ENCODE results near the gene PSMB8. TPM values are rescaled to one million over a fixed set of nuclear protein-coding genes. Genes with fewer than 3 reads are reported as not detected.
"Not testable (repeated sequence)": the region's sequence is repeated elsewhere in the genome, so short reads cannot be mapped to it uniquely, and the experiment has no call there.

PSMB8 gene
- 33.0 TPM for total RNA-seq

DNA sequence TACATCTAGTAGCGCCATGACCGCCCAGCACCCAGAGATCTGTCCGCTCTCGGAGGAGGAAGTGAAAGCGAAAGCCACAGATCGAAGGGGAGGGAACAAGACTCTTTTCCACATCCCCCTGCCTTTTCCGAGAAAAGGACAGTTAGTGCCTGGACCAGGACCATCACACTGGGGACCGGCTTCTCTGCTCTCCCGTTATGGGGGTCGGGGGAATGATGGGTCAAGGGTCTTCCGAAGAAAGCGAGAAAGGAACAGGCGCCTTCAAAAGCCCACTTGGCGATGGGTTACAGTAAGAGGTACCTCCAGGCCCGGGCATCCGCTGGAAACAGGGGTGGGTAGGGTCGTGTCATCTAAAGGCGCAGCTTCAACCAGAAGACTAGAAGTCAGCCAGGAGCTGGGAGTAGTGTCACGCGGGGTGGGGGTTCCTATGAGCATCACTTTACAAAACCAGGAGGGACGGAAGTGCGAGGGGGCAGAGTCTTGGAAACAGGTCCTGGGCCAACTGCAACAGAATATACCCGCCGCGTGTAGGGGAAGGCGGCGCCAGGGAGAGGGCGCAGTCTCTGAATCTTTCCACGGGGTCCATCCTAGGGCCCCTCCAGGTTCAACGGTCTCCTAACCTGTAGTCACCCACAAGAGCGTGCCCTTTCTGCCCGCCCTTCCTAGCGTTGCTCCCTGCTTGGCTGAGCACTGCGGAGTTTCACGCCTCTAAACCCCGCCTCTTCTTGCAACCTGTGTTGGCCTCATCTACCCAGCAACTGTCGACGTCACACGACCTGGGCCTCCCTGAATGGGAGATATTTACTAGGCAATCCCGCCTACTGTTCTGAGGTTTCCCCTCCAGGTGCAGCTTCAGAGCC is at the start of gene PSMB8:
TSS of gene PSMB8 (minus strand) at position 69 of the 860 bp plus-strand sequence. CDS start at position 18, 51 bp downstream.
- peak; percentile 97 for ATAC-seq

DNA sequence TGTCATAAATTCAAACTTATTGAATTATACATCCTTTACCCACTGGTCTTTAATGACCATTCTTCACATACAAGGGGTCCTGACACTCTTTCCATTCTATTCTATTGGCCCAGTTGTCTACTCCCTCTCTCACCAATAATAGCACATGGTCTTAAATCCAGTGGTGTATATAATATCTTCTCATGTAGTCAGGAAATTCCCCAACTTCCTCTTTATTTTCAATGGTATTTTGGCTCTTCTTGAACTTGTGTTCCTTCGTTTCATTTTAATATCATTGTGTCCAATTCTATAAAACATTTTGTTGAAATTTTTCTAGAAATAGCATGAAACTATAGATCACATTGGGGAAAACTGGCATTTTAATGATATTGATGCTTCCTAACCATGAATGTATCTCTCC is 47.0 kb upstream of the PSMB8 start:
- no peak for ATAC-seq

- ATAC-seq, result no peak
These were observed 45.7 kb upstream of the PSMB8 start for GRCh38 chr6:32889533-32889932.

GRCh38 chr6:32888576-32888975 is 44.7 kb upstream of the PSMB8 start:
- no peak for ATAC-seq

DNA sequence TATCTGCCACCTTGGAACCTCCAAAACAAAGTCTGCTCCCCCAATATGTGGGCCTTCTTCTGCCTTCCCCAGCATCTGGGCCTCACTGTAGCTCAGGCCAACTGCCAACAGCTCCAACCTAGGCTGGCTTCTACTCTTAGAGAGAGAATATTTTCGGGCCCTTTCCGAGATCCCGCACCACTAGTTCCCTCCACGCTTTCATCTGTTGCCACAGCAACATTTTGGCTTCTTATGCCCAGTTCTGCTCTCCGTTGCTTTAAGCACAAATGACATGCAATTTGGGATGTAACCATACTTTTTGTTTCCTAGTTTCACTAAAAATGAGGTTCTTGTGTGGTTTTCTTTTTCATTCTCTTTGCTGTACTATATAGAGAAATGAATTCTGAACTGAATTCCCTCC is 43.8 kb upstream of the PSMB8 start:
- ATAC-seq, result no peak

GRCh38 chr6:32886681-32887383 is 43.0 kb upstream of the PSMB8 start:
- ATAC-seq, result no peak

DNA sequence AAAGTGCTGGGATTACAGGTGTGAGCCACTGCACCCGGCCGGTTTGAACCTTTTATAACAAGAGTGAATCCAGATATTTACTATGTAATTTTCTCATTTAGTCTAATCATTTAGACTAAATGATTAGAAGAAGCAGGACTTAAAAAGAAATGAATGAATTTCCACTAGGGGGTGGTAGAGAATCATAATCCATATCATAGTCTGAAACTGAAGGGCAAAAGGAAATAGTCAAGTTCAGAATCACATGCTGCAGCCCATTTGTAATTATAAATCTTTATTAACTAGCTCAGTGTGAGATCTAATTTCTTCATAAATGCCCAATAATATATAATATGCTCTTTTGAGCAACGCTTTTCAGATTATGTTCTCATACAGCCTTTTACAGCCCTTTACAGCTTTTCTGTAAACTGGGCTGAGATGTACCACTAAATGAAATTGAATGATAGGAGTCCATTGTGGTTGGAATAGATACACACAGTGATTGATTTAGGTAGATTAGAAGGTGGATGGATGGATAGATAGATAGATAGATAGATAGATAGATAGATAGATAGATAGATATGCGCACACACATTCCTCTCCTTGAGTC is 41.9 kb upstream of the PSMB8 start:
- peak; percentile 47 for ATAC-seq

DNA sequence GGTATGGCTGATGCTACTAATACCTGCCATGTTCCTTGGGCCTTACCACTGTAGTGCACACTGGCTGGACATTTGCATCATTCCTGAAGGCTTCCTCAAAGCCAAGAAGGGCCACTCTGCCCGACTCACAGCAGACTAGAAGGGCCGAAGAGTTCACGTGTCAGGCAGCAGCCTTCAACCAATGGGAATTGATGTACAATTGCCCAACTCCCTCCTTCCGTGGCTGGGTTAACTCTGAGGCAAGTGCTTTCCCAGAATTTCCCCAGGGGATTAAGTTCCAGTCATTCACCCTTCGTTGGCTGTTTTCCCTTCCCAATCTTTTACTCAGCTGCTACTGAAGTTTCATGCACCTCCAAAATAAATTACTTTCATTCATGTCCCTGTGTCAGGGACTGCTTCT is 39.9 kb upstream of the PSMB8 start:
- ATAC-seq, result peak; percentile 16

- no peak for ATAC-seq
These were observed 39.0 kb upstream of the PSMB8 start for GRCh38 chr6:32882879-32883250.

DNA sequence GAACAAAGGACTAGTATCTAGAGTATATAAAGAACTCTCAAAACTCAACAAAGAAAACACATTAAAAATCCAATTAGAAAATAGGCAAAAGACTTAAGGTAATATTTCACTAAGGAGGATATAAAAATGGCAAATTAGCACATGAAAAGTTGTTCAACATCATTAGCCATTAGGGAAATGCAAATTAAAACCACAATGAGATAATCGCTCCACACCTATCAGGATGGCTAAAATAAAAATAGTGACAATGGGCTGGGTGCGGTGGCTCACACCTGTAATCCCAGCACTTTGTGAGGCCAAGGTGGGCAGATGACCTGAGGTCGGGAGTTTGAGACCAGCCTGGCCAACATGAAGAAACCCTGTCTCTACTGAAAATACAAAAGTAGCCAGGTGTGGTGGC is 37.1 kb upstream of the PSMB8 start:
- not testable (repeated sequence) for ATAC-seq

DNA sequence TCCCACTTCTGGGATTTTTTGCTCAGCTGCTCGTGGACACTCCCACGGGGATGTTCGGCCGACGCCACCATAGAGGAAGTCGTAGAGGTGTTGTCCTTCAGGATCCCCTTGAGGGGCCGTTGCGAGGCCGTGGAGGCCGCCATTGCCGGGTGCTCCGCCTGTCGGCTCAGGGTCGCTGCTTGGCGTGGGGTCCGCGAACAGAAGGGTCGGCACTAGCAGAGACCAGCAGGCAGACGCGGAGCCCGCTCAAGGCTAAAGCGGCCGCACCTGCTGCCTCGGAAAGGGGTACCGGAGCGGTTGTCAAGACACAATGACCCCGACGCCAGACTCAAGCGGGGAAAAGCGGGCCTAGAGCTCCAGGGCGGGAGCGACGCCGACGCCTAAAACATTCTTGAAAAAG is 35.8 kb upstream of the PSMB8 start:
- no peak for ATAC-seq

DNA sequence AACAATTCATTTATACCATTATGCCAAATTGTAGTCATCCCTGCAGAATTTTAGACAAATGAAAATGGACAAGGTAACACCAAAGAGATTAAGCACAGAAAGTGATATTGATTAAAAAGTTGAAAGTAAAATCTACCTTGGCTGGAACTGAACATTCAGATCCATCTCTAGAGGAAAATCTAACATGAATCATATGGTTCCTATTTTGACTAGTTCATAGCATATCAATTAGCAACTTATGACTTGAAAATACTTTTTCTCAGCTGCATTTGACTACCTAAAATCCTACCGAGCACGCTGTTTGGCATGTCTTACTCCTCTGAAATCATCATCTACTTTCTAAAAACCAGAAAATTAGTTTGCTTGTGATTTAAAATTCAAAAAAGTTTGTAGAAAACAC is 32.8 kb upstream of the PSMB8 start:
- ATAC-seq, result no peak

GRCh38 chr6:32873947-32874346 is 30.1 kb upstream of the PSMB8 start:
- ATAC-seq, result not testable (repeated sequence)

DNA sequence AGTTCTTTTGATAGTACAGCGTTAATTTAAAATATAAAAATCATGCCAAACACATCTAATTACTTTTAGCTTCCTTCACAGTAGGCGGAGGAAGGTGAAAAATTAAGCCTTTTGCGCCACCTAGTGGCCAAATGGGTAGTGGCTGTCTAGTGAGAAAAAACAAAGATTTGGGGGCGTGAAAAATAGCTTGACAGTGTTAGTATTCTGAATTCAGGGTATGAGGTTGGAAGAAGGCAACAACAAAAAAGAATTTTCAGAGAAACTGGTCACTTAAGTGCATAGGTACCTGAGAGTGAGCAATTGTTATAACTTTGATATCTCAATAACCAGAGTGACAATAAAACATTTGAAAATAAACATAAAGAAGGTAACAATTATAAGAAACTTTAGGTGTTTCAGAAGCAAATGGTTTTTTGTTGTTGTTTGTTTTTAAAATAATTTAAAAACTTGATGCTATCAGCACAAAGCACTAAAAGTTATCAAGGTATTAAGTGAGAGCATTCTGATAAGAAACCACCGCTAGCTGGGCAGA is 24.5 kb upstream of the PSMB8 start:
- peak; percentile 71 for ATAC-seq

DNA sequence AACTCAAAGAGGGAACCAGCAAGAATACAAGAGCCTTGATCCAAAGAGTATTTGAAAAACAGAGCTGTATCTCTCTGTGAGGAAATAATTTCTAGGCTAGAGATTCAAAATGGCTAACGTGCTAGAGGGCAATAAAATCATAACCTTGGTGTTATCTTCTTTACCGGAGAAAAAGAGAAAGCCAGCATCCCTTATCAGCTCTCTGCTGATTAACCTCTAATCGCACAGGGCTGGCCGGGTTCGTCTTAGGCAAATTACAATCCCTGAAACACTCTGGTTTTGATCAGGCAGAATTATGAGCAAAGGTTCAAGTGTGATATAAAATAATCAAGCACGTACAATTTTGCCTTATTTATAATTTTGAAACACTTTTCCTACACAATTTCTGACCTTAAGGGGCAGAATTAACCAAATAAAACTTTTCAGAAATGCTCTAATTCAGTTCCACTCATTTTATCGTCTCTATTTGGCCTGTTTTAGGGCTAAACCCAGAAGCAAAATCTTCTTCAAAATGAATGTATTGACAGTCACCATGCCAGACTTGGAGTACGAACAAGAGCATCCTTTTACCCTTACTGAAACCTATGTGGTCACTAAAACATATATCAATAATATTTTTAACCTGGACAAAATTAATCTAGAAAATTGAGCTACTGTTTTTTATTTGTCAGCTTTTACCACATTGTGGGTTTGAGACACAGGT is 23.9 kb upstream of the PSMB8 start:
- no peak for ATAC-seq

DNA sequence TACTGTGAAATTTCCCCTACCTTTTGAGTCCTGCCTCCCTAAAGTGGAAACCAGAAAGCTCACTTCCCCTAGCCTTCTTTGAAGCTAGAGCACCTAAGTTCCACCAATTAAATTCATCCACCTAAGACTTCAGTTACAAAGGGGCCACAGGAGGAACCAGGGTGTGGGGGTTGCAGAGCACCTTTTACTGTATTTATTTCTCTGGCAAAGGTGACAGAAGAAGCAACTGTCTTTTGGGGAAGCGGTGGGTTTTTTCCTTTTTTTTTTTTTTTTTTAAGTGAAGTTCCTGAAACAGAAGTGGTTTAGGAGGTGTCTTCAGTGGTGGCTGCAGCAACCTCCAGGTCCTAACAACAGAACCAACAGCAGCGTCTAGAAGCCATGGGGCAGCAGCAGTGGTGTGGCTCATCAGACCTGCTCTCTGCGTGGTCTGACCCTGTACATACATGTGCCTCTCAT is 23.2 kb upstream of the PSMB8 start:
- ATAC-seq, result no peak

- no peak for ATAC-seq
These were observed 22.0 kb upstream of the PSMB8 start for GRCh38 chr6:32865724-32866443.

DNA sequence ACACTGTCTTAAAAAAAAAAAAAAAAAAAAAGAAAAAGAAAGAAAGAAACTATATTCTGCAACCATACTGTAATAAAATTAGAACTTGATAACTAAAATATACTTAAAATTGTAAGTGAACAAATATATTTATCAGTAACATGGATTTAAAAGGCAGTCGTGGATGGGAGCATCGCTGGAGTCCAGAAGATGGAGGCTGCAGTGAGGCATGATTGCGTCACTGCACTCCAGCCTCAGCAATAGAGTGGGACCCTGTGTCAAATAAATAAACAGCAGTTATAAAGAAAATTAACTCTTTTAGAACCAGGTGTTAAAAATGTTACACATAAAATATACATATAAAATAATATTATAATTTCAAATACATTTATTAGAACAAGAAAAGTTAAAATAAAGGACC is 18.9 kb upstream of the PSMB8 start:
- ATAC-seq, result no peak

GRCh38 chr6:32860674-32861073 is 16.8 kb upstream of the PSMB8 start:
- no peak for ATAC-seq

DNA sequence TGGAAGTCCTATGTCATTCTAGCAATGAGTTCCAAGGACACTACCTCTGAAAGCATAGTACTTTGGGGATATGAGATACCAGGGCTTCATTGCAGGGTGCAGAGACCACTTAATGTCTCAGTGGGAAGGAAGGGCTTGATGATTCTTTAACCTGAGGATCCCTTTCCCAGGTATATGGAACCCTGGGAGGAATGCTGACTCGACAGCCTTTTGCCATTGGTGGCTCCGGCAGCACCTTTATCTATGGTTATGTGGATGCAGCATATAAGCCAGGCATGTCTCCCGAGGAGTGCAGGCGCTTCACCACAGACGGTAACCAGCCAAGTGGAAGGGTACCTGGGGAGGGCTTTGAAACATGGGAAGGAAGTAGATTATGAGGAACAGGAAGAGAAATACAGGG is 14.3 kb upstream of the PSMB8 start:
- no peak for ATAC-seq

DNA sequence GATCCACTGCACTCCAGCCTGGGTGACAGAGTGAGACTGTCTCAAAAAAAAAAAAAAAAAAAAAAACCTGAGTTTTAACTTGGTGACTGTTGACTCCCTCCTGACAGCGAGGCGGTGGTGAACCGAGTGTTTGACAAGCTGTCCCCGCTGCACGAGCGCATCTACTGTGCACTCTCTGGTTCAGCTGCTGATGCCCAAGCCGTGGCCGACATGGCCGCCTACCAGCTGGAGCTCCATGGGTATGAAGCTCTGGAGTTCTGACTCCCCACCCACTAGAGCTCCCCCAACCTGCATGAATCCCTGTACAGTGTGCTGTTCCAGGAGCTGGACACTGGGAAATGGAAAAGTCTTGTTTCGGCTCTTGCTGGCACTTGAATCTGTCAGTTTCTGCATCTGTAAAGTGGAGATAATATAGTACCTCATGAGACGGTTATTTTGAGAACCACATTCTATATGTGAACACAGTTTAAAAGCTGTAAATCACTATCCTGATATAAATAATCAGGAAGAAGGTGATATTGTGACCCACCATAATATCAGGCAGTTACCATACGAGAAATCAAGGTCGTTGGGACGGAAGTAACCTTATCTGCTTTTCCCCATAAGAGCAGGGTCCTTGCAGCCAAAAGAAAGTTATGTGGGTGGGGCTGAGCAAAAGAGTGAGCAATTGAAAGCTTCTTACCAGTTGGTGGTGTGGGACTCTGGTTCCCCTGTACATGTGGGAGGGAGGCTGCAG is 13.5 kb upstream of the PSMB8 start:
- ATAC-seq, result no peak
